Hepatic stellate cell (primary cell): ENCODE measurements around the gene USHBP1.
"Not testable (repeated sequence)": the region's sequence is repeated elsewhere in the genome, so short reads cannot be mapped to it uniquely, and the experiment has no call there.

Experiments used
- DNase-seq: peaks from one replicate; pipeline ENCODE4 v3.0.0; 2011; ENCODE audit warnings: low spot score

USHBP1 gene

GRCh38 chr19:17264641-17264979 is at the start of gene USHBP1:
Gene USHBP1, minus strand, starts transcription at chr19:17264745. Its CDS starts 446 bp downstream, at chr19:17264299.
- no peak for DNase-seq

- DNase-seq: no peak
These were observed 49.6 kb upstream of the USHBP1 start for GRCh38 chr19:17314007-17314593.

- no peak for DNase-seq
These were observed 47.9 kb upstream of the USHBP1 start for GRCh38 chr19:17312189-17313113.

- peak; percentile 91 for DNase-seq
These were observed 47.1 kb upstream of the USHBP1 start for GRCh38 chr19:17311455-17312188.

GRCh38 chr19:17309965-17310461 is 45.5 kb upstream of the USHBP1 start:
- peak; percentile 32 for DNase-seq

- peak; percentile 100 for DNase-seq
These were observed 44.8 kb upstream of the USHBP1 start, which contains the start of gene DDA1 for GRCh38 chr19:17309198-17309964. Gene DDA1, plus strand, starts transcription at chr19:17309563. Its CDS starts 92 bp downstream, at chr19:17309655.

- DNase-seq: no peak
These were observed 43.4 kb upstream of the USHBP1 start for GRCh38 chr19:17307876-17308377.

- no peak for DNase-seq
These were observed 41.8 kb upstream of the USHBP1 start for GRCh38 chr19:17306285-17306714.

- DNase-seq: peak; percentile 93
These were observed 41.2 kb upstream of the USHBP1 start, which contains the start of gene MRPL34 for GRCh38 chr19:17305517-17306284. Gene MRPL34, plus strand, starts transcription at chr19:17305872. Its CDS starts 21 bp downstream, at chr19:17305893.

- no peak for DNase-seq
These were observed 40.6 kb upstream of the USHBP1 start for GRCh38 chr19:17305216-17305516.

GRCh38 chr19:17304386-17305215 is 40.1 kb upstream of the USHBP1 start:
- DNase-seq: no peak

GRCh38 chr19:17303940-17304267 is 39.4 kb upstream of the USHBP1 start:
- no peak for DNase-seq

- DNase-seq: peak; percentile 99
These were observed 38.8 kb upstream of the USHBP1 start, which contains the start of gene ABHD8 for GRCh38 chr19:17303167-17303939. Gene ABHD8, minus strand, starts transcription at chr19:17303425. Its CDS starts 1,809 bp downstream, at chr19:17301616.

GRCh38 chr19:17302391-17303166 is 38.0 kb upstream of the USHBP1 start:
- DNase-seq: no peak

- no peak for DNase-seq
These were observed 36.6 kb upstream of the USHBP1 start for GRCh38 chr19:17300992-17301619.

- no peak for DNase-seq
These were observed 32.4 kb upstream of the USHBP1 start for GRCh38 chr19:17296976-17297375.

GRCh38 chr19:17296273-17296672 is 31.7 kb upstream of the USHBP1 start:
- peak; percentile 49 for DNase-seq

GRCh38 chr19:17295551-17295950 is 31.0 kb upstream of the USHBP1 start:
- DNase-seq: not testable (repeated sequence)
